GM18909 (cell line): ENCODE results near the gene ZBTB17.
"Not testable (repeated sequence)": the region's sequence is repeated elsewhere in the genome, so short reads cannot be mapped to it uniquely, and the experiment has no call there.

Experiments
- ATAC-seq: cut with Tn5 transposase; IDR thresholded peaks from one replicate; pipeline ENCODE4 v1.9.1; 2021; ENCODE audit warnings: mild to moderate bottlenecking; ENCODE audit not compliant: unreplicated experiment, poor library complexity

Gene ZBTB17

DNA sequence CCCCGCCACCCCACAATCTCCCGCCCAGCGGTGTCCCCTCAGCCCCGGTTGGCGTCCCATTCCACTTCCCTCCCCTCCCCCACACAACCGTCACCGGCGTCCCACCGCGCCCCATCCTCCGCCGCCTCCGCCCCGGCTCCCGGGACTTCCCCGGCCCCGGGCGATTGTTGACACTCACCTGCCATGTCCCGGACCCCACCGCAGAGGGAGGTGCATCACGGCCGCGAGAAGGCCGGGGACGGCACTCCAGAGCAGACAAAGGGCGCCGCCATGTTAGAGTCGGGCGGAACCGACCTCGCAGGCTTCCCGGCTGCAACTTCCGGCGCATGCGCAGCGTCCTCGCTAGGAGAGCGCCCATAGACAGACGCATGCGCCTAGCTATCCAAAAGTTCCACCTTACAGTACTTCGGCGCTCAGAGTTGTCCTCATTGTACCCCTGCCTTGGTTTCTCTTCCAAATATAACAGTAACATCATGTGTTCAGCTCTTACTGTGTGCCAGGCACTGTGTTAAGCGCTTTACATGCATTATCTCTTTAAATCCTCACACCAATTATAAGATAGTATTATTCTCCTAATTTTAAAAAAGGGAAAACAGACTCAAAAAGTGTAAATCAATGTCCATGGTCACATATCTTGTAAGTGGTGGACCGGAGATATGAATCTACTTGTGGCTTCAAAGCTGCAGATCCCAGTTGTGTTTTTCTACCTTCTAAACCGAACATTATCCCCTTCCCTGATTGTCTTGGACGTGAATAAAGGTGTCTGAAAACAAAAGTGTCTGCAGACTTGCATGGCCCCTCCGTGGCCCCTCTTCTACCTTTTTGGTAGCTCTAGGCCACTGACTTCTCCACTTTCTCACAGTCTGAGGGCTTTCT lies at the start of gene ZBTB17:
Gene ZBTB17, minus strand, starts transcription at position 297 of the 876 bp plus-strand sequence. CDS start 27,606 bp downstream, outside the sequence.
- ATAC-seq = peak; percentile 86

DNA sequence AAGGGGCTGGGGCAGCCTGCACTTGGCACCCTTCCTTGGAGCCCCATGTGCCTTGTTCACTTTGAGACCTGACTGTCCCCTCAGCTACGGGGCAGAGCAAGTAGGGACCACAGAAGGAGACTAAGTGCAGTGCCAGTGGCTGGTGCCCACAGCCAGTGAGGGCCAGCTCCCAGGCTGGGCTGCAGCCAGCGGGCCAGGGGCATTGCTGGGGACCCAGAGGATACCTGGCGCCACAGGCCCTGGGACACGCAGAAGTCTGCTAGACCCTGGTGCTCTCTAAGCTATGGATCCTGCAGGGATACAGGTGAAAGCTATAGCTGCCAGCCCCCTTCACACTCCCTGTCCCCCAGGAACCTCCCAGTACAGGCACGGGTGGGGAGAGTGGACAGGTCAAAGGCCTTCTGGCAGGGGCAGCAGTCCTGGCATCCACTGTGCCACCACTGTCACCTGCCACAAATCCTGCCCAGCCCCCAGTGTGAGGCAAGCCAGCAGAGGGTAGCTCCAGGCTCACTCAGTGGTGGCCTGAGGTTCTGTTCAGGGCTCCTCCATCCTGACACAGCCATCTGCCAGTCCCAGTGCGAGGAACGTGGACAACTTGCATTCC lies 47.3 kb upstream of the ZBTB17 start:
- no peak for ATAC-seq

DNA sequence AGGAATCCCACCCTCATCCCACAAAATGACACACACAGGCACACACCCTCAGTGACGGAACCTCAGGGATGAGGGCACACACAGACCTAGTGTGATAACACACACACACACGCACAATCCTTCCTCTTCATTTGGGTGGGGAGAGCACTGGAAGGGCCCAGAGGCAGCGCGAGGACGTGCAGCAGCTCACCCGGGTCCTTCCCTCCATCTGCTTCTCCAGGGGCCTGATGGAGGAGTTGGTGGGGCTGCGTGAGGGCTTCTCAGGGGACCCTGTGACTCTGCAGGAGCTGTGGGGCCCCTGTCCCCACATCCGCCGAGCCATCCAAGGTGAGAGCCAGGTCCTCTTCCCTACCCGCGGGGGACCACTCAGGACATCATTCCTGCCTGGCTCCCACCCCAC lies 46.5 kb upstream of the ZBTB17 start:
- ATAC-seq = no peak

DNA sequence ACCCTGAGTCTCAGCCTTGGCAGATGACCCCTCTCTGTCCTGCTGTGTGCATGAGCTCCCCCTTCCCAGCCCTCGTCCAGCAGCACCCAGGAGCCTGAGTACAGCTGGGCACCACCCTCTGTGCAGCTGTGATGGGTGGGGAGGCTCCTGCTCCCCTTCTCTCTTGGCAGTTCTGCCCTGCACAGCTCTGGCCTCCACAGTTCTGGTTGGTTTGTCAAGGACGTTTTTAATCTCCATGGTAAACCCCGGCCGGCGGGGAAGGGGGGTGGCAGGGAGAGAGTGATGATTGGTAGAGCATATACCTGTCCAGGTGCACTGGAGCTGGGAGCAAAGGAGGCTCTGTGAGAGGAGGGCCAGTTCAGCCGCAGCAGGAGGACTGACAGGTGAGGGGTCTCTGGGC lies 45.8 kb upstream of the ZBTB17 start, which contains the start of gene CLCNKA:
Gene CLCNKA, plus strand, starts transcription at position 356 of the 400 bp plus-strand sequence. CDS start 584 bp downstream, outside the sequence.
- ATAC-seq = no peak

DNA sequence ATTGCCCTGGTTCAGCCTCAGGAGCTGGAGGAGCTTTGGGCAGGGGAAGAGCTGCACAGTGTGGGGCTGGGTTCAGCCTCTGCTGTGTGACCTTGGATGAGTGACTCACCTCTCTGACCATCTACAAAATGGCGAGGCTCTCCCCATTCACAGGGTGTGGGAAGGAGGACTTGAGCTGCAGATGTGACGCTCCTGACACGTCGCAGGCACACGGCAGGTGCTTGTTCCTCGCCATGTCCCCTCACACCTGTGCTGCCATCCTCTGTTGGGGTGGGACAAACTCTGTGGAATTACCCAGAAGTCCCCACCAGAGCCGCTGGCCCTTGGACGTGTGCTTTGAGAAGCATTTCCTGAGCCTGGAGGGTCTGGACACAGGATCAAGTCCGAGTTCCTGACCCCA lies 45.0 kb upstream of the ZBTB17 start:
- ATAC-seq = not testable (repeated sequence)

DNA sequence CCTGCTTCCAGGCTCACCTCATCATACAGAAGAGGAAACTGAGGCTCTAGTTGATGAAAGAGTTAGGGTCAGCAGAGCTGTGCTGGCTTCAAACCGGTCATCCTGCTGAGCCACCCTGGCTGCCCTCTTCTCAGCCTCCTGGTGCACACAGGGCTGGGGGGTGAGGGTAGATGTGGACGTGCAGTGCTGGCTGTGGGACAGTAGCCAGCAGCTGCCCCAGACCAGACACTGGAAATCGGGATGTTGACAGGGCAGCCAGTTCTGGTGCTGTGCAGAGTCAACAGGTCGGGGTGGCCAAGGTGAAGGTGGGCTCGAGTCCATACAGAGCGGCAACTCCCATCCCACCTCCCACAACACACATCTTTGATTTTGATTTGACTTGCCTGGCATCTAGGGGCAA lies 44.4 kb upstream of the ZBTB17 start:
- ATAC-seq = no peak

DNA sequence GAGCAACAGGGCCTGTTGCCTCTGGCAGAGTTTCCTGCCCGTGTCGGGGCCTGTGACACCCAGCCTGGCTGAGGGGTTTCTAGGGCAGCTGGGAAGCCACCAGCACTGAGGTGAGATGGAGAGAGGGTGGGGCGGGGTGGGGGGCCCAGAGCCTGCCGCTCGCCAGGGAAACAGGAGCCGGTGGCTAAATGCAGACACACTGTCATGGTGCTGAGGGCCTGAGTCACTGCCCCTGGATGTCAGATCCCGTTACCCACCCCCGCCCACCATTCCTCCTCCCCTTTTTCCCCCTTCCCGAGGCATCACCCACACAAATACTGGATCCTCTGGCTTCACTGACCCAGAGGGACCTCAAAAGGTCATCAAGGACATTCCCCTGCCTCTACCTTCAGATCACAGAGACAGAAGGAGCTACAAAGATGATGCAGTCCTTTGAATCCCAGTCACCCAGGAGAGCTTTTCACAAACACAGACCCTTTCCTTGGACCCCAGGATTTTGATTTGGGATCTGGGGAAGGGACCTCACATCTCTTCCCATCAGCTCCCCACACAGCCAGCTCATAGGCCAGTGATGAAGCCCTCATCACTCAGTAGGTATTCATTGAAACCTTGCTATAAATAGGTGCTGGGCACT lies 43.9 kb upstream of the ZBTB17 start:
- no peak for ATAC-seq

DNA sequence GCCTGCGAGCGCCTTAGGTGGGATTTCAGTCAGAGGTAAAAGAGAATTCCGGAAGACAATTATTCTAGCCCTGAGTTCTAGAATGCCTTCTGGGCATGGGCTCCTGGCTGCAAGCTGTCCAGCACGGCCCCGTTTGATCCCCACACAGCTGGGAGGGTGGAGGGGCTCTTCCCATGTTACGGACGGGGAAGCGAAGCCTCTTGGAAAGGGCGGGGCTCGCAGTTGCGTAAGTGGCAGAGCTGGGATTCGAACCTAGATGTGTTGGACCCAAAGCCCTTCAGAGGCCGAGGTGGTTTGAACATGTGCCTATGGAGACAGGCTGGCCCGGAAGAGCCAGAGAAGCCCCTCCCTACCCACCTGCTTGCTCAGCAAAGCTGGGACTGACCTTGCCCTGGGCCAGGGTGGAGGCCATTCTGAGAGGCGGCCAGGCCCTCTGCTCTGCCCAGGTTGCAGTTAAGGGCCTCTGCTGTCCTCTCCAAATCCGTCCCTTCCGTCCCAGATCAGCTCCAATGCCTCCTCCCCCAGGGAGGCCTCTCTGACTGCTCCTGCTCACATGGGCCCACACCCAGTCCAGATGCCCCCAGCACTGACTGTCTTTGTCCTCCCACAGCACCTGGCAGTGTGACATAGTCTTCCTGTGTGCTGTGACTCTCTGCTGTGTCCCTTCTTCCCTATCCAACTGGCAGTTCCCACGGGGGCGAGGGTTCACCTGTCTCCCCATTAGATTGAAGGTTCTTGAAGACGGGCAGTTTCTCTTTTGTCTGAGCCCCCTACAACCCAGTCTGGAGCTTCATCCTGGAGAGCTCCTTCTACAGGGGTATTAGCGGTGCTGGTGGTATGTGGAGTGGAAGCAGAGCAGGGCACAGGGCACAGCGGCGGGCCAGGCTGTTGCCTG lies 43.1 kb upstream of the ZBTB17 start:
- ATAC-seq = no peak

DNA sequence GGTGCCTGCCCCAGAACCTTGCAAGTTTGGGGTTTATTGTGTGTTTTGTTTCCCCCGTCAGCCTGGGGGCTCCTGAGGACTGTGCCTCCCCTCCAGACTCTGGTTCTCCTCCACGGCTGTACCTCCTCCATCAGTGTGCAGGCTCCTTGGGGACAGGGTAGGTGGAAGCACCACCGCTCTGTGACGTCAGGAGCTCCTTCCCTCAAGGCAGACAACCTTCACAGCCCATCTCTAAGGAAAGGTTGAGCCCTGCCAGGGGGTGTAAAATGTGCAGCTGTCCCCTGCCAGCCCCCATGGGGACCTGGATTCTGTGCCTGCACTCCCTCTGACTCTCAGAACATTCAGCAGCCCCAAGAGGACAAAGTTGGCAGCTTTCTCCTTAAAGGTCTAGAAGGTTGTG lies 42.4 kb upstream of the ZBTB17 start:
- no peak for ATAC-seq

DNA sequence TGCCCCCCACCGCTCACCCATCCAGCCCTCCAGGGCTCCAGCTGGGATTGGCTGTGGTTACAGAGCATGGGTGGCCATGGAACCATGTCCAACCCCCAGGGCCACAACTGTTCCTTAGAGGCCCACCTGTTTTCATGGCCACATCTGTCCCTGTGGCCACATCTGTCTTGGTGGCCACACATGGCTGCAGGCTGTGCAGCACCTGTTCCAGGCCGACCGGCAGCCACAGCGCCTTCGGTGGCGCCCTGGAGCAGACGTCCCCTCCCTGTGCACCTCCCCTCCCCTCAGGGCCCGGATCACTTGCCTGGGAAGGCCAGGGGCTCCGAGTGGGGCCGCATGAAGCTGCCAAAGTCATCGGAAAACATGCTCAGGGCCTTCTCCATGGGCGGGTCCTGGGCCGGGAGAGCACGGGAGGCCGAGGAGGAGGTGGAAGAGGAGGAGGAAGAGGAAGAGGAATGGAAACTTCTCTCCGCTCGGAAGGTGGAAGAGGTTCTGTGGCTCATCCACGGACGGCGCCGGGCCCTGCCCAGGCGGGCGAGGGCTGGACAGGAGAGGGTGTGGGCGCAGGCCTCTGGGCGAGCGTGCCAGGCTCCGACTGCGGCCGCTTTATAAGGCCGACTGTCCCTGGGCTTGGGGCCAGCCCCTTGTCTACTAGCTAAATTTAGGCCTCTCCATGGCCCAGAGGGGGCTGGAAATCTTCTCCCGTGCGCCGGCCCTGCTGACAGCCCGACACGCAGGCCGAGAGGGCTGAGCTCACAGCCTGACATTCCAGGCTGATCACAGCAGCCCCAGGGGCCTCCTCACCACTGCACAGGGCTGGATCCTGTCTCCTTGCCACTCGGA lies 41.8 kb upstream of the ZBTB17 start, which contains the start of gene HSPB7:
Gene HSPB7, minus strand, starts transcription at position 583 of the 843 bp plus-strand sequence. Its CDS starts 80 bp downstream, at position 503.
- no peak for ATAC-seq

DNA sequence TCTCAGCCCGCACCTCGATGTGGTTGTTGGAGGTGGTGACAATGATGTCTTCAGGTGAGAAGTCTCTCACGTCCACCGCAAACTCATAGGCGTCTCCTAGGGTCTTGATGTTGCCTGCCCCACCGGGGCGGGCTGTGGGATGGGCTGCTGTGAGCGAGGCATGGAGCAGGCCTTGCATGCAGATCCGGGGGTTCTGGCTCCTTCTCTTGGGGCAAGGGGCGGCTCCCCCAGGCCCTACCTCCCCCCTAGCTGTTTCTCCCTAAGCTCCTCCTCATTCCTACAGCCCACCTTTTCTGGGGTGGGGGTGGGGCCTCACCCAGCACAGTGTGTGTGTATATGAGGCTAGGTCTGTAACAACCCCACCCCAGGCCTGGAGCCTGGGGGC lies 41.2 kb upstream of the ZBTB17 start:
- no peak for ATAC-seq

DNA sequence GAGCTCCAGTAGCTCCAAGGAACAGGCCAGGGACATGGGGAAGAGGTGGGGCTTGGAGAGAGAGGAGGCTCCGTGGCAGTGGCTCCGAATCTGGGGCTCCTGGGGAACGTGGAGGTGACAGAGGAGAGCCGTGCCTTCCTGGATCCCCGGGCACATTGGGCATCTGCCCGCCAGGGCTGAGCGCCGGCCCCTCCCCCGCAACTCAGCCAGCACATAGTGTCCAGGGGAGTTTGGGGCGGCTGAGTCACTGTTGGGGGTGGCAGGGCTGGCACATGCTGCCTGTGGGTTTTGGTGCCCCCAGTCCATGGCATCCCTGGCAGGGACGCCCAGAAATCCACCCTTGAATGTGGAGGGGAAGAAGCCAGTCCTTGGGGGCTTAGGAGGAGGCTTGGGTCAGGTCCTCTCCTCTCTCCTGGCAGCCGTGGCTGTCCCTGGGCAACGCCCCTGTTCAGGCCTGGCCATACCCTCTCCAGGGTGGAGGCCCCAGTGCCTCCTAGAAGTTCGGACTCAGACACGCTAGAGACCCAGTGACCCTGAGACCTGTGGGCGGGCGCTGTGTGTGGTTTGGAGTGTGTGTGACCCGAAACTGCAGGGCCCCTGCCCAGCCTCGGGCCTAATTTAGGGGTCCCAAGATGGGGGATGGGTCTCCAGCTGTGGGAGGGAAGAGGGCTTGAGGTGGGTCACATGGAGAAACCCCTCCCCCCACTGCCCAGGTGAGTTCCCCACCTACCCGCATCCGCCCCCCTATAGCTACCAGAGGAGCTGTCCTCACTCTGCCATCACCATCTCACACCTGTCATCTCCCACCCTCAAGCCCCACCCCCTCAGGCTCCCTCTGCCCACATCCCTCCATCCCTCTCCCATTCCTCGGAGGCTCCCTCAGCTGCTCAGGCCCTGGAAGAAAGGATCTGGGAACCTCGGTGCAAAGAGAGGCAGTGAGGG lies 40.3 kb upstream of the ZBTB17 start:
- ATAC-seq = no peak

DNA sequence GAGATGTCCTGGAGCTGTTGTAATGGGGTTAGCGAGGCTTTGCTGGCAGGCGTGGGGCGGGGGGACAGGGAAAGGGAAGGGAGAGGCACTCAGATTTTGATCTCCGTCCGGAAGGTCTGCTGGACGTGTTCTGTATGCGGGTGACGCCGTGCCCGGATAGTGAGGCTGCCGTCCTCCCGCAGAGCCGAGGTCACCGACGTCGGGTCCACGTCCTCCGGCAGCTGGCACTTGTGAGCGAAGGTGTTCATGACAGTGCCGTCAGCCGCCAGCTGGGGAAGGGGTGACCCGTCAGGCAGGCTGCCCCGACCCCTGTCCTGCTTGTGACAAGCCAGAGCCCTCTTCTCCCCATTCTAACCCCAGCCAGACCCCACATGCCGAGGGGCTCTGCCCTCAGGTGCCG lies 39.6 kb upstream of the ZBTB17 start:
- ATAC-seq = no peak

DNA sequence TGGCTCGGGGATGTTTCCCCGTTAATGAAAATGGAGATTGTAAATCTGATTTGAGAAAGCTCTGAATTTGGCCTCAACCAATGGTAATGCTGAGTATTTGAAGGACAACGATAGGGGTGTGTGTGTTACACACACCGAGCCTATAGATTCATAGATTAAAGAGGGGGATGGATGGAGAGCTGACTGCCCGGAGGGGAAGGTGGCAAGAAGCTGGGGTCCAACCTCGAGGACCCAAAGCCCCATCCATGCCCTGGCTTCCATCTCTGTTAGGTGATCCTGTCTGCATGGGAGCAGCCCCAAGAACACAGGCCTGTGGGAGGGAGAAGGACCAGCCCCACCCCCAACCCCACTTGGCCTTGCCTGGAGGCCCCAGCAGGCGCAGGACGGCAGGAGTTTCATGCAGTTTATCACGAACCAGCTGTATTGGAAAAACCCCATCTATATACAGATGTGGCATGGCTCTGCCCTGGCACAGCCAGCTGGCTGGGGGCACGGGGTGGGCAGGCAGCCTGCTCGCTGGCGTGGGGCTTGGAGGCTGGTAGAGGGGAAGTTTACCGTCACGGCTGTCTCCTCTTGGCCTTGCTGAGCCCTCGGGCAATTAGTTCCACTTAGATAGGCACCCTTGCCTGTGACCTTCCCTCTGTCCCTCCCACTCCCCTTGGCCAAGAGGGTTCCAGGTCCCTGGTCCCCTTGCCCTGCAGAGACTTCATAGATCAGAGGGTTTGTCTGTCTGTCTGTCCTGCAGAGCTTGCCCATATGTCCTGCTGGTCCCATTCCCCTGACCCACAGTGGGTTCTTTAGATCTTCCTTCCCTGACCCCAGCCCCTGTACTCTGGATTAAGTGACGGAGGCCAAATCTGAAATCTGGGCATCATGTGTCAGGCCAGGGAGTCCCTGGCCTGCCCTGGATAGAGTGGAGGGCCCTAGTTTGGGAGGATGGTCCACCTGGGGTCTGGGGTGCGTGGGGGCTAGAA lies 38.9 kb upstream of the ZBTB17 start:
- ATAC-seq = no peak

DNA sequence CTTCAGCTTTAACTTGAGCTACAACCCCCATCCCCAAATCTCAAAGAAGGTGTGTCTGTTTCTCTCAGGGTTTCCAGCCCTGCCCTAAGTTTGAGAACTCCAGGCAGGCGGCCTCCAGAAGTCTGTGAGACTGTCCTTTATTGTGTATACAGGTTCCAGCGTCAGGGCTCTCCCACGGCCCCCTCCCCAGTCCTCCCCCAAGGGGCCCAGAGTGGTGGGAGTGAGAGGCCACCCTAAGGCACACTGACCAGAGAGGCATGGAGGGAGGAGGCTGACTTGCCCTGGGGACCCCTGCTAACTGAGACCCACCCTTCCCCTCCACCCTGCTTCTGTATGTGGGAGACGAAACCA lies 38.0 kb upstream of the ZBTB17 start:
- no peak for ATAC-seq

DNA sequence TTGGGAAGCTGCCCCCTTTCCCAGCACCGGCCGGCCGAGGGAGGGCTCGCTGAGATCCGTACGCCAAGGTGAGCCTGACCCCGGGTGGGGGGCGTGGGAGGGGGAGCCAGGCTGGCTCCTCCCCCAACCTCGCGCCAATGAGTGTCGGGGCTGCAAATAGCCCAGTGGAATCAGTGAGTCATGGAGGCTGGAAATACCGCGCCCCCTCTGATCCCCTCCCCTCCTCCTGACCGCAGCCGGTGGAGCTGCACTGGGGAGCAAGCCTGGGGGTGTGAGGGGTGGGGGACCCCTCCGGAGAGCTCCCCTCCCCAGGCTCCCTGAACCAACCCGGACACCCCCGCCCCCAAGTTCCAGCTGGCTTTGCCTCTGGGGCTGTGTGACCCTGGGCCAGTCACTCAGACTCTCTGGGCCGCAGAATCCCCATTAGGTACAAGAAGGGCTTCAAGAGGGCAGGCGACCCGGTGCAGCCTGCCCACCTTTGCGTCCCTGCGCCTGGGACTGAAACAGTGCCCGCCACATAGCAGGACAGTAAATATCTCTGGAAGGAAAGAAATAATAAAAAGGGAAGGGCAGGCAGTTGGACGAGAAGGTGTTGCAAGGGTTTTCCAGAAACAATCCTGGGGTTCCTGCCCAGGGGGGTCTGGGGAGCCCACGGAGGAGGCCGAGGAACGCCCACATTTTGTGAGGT lies 37.5 kb upstream of the ZBTB17 start:
- no peak for ATAC-seq
